D341Med (cell line): ENCODE results near the gene SMC5.
"Not testable (repeated sequence)": the region's sequence is repeated elsewhere in the genome, so short reads cannot be mapped to it uniquely, and the experiment has no call there.

Source experiments
- DNase-seq: peaks from one replicate; pipeline ENCODE4 v3.0.0; 2012; ENCODE audit warnings: low spot score

SMC5 gene

DNA sequence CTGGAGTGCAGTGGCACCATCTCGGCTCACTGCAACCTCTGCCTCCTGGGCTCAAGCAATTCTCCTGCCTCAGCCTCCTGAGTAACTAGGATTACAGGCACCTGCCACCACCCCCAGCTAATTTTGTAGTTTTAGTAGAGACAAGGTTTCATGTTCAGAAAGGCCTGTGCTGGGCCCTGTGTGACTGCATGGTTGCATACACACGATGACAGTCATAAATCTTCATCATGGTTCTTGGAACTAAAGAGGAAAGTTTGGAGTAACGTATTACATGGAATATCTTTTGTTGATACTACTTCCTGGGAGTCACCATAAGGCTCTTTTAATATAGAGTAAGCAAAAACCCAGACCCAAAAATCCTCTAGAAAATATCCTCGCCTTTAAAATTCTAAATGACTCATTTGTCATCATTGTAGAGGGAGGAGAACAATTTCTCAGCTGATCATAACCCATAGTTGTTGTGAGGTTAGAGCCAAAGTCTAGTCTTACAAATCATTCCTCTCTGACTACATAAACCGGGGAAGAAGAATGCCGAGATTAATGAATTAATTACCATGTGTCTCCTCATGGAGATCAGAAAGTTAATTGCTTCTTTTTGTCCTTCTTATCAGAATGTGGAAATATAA is 108.6 kb downstream of the SMC5 start:
- DNase-seq, result no peak

DNA sequence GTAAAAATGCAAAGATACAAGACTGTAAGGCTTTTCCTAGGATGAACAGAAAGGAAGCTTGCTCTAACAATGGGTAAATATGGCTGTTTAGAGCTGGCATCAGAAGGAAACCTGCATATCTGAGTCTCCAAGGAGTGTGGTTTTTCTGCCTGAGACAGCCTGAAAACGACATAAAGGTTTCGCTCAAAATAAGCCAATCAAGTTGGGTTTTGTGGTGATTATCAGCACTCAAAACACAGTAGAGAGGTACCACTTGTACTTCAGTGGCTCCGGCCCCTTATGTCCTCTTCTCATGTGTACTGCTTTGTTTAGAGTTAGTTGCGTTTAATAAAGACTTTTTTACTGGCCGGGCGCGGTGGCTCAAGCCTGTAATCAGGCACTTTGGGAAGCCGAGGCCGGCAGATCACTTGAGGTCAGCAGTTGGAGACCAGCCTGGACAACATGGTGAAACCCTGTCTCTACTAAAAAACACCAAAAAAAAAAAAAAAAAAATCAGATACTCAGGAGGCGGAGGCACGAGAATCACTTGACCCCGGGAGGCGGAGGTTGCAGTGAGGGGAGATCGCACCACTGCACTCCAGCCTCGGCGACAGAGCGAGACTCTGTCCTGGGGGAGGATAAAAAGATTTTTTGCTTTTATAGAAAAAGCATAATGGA is 116.3 kb downstream of the SMC5 start:
- DNase-seq, result no peak

DNA sequence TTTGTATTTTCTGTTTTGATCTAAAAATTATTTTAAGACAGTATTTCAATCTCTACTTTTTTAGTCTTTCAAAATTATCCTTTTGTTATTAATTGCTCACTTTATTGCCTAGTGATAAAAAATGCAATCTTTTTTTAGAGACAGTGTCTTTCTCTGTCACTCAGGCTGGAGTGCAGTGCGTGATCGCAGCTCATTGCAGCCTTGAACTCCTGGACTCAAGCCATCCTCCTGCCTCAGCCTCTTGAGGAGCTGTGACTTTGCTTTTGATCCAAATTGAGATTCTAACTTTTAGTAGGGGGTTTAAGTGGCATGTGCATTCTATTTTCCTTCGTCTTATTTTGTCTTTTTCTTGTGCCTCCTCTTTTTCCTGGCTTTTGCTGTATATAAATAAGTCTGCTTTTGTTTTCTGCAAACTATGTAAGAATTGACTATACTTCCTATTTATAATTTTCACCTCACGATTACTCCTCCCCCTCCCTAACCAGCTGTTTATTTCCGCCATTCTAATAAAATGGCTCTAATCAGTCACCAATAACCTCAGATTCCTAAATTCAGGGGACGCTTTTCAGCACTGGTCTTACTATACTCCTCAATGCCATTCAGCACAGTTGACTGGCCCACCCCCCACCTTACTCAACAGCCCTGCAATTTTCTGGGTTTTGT is 123.4 kb downstream of the SMC5 start:
- no peak for DNase-seq

DNA sequence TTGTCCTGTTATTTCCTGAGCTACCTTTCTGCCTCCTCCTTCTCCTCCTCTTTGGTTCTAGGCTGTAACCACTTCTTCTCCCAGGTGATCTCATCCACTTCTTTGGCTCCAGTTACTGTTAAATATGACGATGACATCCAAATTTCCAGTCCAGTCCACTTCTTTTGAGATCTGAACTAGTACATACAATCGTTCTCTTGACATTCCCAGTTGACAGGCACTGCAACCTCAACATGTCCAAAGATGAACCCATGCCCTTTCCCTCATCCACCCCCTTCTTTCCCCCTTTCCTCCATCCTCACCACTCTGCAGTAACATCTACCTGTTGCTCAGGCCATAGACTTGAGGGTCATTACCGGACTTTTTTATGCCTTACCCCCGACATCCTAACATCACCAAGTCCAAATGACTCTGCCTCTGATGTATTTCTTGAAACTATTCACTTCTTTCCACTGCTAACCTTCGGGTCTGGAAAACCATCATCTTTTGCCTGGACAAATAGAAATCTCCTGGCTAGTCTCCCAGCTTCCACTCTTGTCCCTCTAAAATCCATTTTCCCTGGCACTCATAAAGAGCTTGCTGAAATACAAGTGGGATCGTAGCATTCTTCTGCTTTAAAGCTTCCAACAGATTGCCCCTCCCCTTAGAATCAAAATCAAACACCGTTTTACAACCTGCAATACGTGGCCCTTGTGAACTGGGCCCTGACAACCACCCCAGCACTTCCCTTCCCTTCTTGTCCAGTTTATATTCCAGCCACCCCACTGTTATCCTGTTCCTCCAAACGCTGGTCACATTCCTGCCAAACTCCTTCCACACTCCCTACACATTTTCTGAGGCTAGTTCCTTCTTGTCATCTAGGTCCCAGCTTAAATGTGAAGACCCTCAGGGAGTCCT is 124.2 kb downstream of the SMC5 start:
- DNase-seq, result no peak

DNA sequence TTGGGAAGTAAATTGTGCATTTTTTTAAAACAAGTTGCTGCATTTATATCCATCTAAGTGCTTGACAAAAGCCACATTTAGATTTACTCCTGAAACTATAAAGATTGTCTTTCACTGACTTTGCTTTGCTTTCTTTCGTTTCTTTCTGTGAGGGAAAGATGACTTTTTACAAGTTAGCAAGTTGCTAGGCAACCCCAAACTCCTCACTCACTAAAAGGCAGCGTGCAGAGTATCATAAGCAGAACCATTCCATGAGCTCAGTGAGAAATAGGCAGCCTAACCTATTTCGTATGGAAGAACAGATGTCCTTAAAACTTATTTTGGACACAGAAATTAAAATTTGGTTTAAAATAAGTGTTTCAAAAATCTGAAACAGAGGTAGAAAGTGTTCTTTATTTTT is 126.6 kb downstream of the SMC5 start:
- no peak for DNase-seq

DNA sequence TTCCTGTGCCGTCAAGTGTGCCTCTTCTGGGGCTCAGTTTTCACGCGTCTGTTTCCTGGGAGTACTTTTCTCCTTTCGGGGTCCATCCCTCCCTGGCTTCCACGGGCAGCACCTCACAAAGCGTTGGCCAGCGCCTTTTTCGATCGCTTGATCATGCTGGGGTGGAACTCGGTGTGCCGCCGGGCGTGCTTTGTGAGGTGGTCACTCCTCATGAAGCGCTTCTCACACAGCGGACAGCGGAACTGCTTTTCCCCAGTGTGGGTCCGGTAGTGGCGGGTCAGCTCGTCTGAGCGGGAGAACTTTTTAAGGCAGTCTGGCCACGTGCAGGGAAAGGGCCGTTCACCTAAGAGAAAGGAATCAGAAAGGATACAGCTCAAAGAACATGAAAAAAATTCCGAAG is 128.9 kb downstream of the SMC5 start:
- no peak for DNase-seq

DNA sequence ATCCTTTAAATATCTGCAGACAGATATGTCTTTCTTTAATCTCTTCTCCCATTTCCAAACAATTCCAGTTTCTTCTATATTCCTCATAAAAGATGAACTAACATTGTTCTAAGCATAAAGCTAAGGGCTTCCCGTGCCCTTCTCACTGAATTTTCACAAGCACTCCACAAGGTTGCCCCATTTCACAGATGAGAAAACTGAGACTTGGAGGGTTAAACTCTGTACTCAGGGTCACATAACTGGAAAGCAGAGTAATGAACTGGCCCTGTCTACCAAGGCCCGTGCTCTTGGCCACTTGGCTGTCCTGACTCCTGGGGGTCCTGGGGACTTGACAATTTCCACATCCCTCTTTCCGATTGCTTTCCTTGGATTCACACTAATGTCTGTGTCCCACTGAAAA is 130.4 kb downstream of the SMC5 start:
- no peak for DNase-seq

DNA sequence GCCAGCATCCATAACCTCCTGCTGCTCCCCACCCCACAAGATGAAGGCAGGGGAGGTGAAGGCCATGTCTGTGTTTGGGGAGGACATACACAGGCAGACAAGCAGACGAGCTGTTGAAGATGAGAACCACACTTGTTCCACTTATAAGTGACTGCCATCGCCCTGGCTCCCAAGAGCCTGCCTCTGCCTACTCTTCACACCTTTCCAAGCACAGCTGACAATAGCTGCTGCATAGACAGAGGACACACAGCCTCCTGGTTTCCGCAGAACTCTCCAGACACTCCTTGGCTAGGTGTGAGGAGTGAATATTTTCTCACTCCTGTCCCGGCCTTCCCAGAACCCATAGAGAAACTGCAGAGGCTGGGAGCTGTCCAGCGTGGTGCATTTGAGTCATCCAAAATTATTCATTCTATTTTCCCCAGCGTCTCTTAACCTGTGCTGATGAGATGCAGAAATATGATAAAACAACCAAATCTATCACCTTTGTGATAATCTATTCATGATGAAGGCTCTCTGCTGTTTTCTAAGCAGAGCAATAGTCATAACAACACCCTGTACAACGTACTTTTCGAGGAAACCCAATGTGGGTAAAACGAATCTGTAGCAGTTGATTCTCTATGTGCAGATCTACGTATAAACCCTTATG is 131.0 kb downstream of the SMC5 start:
- DNase-seq, result no peak

DNA sequence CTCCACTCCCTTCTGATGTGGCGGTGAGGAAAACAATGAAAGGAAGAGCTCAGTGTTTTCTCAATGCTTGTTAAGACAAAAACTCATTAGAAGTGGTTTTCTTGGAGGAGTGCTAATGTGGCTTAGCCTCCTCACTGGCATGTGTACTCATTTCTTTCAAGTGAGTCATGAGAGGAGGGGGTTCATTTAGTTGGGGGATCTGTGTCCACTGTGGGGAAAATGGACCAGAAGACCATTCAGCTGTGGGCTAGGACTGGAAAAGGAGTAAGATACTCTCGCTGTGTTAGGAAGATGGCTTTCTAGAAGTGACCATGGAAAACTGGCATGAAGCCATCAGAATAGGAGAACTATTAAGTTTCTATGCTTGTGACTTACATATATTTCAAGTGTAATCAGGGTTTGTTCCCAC is 132.2 kb downstream of the SMC5 start:
- DNase-seq, result no peak

DNA sequence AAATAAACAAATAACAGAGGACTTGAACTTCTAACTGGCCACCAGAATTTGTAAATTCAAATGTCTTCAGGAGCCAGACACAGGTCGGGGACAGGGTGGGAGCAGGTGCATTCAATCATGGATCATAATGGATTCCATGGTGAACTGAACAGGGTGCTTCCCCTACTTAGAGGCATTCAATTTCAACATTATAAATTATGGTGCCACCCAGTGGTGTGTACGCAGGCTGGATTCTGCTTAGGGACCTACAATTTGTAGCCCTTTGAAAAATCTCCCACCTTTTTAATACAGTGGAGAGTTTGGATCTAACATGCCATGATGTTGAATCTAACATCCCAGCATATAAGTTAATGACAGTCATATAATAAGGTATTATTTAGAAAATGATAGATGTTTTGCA is 133.4 kb downstream of the SMC5 start:
- peak; percentile 49 for DNase-seq

DNA sequence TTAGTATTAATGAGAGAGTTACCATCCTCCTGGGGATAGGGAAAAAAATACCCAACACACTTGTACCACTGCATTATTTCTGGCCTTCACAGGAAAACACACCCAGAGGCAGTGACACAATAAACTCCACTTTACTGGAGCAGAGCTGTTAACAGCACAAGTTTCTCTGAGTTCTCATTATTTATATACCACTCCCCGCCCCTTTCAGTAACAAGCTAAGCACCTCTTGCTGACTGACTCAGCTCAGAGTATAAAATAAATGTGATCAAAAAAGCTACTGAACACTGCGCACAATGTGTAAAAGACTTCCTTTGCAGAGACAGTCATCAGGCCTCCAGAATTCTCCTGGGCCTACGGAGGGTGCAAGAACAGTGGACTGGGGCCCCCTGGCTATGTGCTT is 134.1 kb downstream of the SMC5 start:
- no peak for DNase-seq

DNA sequence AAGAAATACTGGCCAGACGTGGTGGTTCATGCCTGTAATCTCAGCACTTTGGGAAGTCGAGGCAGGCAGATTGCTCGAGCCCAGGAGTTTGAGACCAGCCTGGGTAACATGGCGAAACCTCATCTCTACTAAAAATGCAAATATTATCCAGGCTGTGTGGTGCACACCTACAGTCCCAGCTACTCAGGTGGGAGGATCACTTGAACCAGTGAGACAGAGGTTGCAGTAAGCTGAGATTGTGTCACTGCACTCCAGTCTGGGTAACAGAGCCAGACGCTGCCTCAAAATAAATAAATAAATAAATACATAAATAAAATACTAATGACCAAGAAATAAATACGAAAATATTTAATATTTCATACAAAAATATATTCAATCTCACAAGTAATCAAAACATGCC is 136.9 kb downstream of the SMC5 start:
- DNase-seq, result no peak

DNA sequence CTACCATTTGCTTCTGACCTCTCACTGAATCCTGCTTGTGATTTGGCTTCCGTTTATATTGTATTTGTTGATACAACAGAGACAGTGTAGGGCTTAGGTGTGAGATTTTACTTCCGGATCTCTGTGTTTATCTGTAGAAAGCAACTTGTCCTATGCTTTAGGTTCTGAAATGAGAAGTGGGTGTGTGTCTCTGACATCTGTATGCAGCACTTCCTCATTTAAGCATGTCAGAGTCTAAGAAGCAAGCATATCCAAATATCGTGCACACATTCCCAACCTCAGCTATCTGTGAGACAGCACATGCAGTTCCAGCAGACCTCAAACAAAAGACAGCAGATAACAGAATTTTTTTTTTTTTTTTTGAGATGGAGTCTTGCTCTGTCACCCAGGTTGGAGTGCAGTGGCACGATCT is 139.4 kb downstream of the SMC5 start:
- no peak for DNase-seq

DNA sequence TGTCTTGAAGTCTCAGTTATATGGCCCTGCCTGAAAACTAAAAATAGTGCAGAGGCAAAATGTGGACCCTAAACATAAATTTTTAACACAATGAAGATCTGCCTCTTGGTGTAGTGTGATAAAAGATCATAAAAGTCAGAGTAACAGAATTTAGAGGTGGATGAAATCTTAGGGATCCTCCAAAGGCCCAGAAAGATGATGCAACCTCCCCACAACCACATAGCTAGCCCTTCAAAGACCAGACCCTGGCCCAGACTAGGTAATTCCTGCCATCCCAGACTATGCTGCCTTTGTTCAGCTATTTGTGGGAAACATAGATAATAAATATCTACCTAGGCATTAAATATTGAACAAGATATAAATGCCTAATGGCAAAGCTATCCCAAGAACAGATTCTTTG is 140.4 kb downstream of the SMC5 start:
- DNase-seq, result no peak

DNA sequence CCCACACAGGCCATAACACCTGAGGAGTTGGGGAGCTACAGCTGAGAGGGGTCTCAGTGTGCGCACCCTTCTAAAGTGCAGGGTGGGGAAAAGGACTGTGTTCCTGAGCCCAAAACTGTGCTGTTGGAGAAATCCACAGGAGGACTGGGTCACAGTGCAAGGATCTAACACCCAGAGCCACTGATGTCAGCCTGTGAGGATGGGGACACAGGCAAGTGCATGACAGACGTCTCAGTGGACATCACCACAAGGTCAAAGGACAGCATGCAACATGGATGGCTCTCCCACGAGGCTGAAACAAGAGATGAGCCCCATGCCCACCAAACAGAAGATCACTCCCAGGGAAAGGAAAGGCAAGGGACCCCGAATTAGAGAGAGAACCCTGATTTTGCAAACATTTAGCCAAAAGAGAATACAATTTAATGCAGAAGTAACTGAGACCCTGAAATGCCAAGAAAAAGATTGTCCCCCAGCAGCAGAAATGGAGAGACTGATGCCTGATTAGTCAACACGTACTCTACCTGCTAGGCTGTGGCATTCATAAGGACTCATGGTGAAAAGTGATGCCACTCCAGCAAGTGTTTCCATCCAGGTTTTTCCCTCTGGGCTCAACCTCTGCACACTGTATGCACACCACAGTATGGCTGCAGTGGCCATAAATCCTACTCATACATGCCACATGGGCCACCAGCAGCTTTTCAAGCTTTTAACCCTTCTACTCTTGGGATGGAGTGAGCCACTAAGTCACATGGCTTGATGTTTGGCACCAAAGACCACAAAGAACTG is 141.5 kb downstream of the SMC5 start:
- no peak for DNase-seq

DNA sequence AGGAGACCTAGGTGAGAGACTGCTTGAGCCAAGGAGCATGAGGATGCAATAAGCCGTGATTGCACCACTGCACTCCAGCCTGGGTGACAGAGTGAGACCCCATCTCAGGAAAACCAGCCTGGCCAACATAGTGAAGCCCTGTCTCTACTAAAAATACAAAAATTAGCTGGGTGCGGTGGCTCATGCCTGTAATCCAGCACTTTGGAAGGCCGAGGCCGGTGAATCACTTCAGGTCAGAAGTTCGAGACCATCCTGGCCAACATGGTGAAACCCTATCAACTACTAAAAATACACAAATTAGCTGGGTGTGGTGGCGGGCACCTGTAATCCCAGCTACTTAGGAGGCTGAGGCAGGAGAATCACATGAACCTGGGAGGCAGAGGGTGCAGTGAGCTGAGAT is 142.5 kb downstream of the SMC5 start:
- DNase-seq, result not testable (repeated sequence)

DNA sequence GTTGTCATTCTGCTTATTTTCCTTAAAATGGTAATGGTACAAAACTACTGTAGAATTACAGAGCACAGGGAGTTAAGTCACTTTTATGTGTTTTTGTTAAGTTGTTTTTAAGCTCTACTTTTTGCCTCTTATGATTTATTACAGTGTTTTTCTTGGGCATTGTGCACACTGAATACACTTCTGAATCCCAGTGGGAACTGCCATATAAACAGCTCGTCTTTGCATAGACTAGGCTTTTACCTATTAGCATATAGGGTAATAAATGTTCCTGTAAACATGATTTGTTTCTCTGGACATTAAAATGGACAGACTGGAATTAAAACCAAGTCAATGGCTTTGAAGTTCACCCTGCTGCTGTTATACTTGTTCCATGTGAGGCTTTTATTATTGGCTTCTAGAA is 143.4 kb downstream of the SMC5 start:
- no peak for DNase-seq

DNA sequence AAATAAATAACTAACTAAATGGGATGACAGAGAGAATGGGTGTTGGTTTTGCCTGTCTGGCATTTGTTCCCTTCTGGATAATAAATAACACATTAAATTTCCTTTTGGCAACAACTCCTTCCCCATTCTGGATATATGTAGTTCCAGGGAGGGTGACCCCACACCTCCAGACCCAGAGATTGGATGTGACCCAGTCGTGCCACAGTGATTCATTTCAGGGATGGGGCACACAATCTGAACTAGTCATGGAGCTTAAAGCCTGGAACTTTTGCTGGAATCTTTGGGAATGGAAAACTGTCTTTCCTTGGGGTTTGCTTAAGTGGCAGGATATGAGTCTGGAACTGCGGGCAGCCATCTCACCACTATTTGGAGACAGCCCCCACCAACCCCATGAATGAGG is 144.4 kb downstream of the SMC5 start:
- no peak for DNase-seq

DNA sequence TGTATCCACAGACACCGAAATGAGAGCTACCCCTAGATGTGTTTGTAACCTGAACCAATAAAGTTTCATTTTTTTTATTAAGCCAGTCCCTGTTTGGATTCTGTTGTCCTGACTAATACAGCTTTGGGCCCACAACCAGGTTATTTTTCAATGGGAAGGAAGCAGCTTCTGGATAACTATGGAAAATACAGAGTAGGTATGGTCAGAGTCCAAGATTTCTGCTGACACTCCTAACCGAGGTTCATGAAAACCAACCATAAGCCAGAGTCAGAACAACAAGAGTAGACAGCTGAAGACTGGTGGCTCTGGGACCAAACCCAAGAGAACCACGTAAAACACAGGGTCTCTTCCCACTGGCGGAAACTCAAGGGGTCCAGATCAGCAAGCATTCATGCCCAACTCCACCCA is 144.8 kb downstream of the SMC5 start:
- DNase-seq, result no peak

DNA sequence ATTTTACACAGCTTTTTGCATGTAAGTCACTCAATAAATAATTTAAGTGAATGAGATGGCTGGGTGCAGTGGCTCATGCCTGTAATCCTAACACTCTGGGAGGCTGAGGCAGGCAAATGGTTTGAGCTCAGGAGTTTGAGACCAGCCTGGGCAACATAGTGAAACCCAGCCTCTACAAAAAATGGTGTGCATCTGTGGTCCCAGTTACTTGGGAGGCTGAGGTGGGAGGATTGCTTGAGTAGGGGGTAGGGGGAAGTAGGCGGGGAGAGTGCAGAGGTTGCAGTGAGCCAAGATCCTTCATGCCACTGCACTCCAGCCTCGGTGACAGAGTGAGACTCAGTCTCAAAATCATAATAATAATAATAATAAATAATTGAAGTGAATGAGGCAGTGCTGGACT is 145.5 kb downstream of the SMC5 start:
- no peak for DNase-seq
